Astrocyte of the cerebellum (primary cell): ENCODE results near the gene ADAMTS4.

Experiments used
- DNase-seq: peaks from one replicate; pipeline ENCODE4 v3.0.0-alpha.2; 2011; ENCODE audit warnings: low read depth
- H3K4me3 ChIP-seq: 2 replicates; pipeline ENCODE4 v1.5.1; 2011; ENCODE audit warnings: mild to moderate bottlenecking, low read depth, low read length, moderate library complexity
- CTCF ChIP-seq: IDR thresholded peaks from 2 replicates; pipeline ENCODE4 v1.5.1; 2012; ENCODE audit warnings: low read length, low read depth, moderate library complexity, mild to moderate bottlenecking; ENCODE audit errors: missing control alignments
- in situ Hi-C: cut with HindIII; loops from 2 replicates; pipeline ENCODE4 v1.10.0; 2017; ENCODE audit warnings: low sequenced_read_pairs

Gene ADAMTS4

DNA sequence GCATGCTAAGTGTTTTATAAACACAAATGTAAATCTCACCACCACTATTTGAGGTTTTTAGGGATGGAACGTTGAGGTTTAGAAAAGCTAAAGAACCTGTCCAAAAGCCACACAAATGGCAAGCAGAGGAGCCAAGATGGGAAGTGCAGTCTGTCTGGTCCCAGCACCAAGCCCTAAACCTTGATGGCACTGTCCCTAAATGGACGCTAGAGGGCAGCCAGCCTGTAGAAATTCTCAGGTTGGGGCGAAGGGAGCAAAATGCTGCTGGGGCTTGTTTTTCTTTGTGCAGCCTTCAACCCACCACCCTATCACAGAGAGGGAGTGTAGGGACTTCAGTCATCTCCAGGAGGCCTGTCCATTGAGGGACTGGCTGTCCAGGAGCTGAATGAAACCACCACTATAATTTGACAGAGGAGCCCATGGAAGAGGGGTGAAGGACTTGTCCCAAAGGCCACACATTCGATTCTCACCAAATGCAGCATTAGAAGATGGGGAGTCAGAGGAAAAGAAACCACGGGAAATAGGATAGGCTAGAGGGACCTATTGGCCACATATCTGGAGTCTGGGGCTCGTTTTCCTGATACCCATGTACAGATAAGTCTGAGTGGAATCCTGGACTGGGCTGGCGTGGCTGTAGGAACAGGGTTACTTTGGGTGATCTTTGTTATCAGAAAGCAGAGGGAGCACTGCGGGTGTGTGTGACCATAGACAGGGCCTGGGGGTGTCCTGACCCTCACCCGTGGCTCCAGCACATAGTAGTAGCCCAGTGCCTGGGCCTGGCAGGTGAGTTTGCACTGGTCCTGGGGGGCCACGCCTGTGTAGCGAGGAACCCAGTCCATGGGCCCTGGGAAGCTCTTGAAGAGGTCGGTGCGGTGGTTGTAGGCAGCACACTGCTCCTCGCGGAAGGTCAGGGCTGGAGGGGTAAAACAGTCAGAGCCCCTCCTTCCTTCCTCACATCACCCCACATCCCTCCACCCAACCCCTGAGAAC is 6.1 kb downstream of the ADAMTS4 start:
- DNase-seq = peak; percentile 43
- TF ChIP-seq CTCF = peak; percentile 93
- no peak overlapping the region for H3K4me3 ChIP-seq
- in situ Hi-C loops = no loop called here

- TF ChIP-seq CTCF = no peak
- no peak overlapping the region for H3K4me3 ChIP-seq
- no peak for DNase-seq
- in situ Hi-C loops = no loop called here
Measured at GRCh38 chr1:161191971-161192370, 6.9 kb downstream of the ADAMTS4 start.

GRCh38 chr1:161190962-161191521 is 7.8 kb downstream of the ADAMTS4 start:
- no peak overlapping the region for H3K4me3 ChIP-seq
- in situ Hi-C loops = no loop called here
- no peak for DNase-seq
- TF ChIP-seq CTCF = no peak

DNA sequence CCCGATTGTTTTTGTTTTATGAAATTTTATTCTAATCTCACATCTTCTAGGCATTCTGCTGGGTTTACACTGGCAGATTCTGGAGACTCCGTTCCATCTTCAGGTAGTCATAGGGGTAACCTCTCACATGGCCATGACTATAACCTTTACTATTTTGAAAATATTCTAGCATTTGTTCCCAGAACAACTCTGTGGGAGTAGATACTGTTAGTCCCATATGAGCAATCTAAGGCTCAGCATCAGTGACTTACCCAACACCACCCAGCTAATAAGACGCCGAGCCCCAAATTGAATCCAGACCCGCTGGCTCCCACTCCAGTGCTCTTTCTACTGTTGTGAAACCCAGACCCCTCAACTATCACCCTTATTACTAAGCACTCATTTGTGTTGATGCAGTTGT is 9.8 kb downstream of the ADAMTS4 start:
- TF ChIP-seq CTCF = no peak
- DNase-seq = no peak
- in situ Hi-C loops = no loop called here
- no peak overlapping the region for H3K4me3 ChIP-seq

DNA sequence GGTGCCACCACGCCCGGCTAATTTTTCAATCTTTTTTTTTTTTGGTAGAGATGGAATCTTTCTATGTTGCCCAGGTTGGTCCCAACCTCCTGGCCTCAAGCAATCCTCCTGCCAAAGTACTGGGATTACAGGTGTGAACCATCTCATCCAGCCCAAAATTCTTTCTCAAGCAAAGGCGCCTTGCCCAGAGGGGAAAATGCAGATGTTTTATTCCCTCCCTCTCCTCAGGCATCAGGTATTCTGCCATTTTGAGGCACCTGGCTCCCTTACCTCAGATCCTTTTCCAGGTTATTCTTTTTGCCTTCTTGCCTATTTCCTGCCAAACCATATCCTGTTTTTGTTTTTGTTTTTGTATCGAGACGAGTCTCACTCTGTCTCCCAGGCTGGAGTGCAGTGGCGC is 10.5 kb downstream of the ADAMTS4 start:
- H3K4me3 ChIP-seq = no peak overlapping the region
- in situ Hi-C loops = no loop called here
- no peak for TF ChIP-seq CTCF
- DNase-seq = no peak

DNA sequence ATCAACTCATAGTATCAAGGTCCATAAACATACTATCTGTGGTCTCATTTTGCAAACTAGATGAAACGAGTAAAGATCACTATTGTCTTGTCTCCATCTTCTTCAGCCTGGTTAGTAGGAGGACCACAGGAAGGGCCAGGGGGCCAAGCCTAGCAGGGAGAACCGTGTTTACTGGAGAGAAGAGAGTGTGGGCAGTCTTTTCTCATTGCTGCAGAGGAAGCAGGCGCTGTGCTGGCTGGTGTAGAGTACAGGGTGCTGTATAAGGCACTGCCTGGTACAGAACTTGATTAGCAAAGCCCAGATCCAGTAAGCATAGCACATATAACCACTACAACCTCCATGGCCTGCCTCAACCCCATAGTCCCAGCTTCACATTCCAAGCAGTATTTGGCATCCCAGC is 11.5 kb downstream of the ADAMTS4 start:
- H3K4me3 ChIP-seq = no peak overlapping the region
- in situ Hi-C loops = no loop called here
- TF ChIP-seq CTCF = no peak
- no peak for DNase-seq
